ENCODE data around the gene ITGBL1. TPM values are rescaled to one million over a fixed set of nuclear protein-coding genes. Genes with fewer than 3 reads are reported as not detected.

ITGBL1 gene
- total and polyA plus RNA-seq, 2 of the 8 experiments (the other 6 are each of a cell fraction or from before 2014, with no cell fraction given) = not detected

DNA sequence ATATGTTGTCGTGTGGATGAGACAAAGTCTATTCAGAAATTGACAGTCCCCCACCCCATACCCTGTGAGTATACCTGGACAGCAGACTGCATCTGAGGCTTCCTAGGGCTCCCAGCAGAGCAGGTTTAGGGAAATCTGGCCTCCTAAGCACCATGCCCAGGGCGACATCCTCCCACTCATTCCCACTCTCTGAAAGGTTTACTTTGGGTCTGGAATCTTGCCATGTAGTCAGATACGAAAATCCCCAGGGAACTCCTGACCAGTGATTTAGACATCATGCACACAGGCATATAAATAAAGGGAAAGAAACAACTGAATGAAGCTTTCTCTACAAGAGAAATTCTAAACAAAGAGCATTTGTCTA lies 35.5 kb upstream of the ITGBL1 start:
- H3K23ac ChIP-seq (ENCODE audit: insufficient read length) = no peak overlapping the region
- no peak overlapping the region for H3K14ac ChIP-seq (ENCODE audit: insufficient read length)
- H3K4ac ChIP-seq (replicated peaks; ENCODE audit: insufficient read length, low read depth, low read length) = no peak overlapping the region
- H2AK5ac ChIP-seq (ENCODE audit: low read depth, low read length) = no peak overlapping the region
- no peak overlapping the region for H2AFZ ChIP-seq (ENCODE audit: low read length)
- H2BK20ac ChIP-seq (ENCODE audit: low read length) = no peak overlapping the region
- H3K9ac ChIP-seq (replicated peaks in 1 of 4; ENCODE audit: extremely low read depth in 1 of 4, low read depth in 3 of 4, low read length in 3 of 4) = no peak overlapping the region
- H4K20me1 ChIP-seq (replicated peaks in 1 of 2; ENCODE audit: control insufficient read depth in 1 of 2, insufficient read depth in 2 of 2, low read length in 2 of 2) = no peaks in the 10 kb centered on the region
- no peak overlapping the region for H2BK15ac ChIP-seq (ENCODE audit: low read length)
- H3K9me3 ChIP-seq (ENCODE audit: insufficient read depth in 2 of 2, low read depth in 1 of 2, low read length in 1 of 2) = no peaks in the 10 kb centered on the region
- no peaks in the 10 kb centered on the region for H3K79me2 ChIP-seq (ENCODE audit: control insufficient read depth in 1 of 2, insufficient read depth in 2 of 2, low read length in 2 of 2)
- H4K5ac ChIP-seq (ENCODE audit: insufficient read length, low read depth, low read length) = no peak overlapping the region
- no peak overlapping the region for H4K91ac ChIP-seq (replicated peaks; ENCODE audit: insufficient read length, low read length)
- peaks cover 8% of the 10 kb centered on the region; the same call in 1 of the 2 replicates for H3K23me2 ChIP-seq (ENCODE audit: low read depth, low read length)
- no peak for TF ChIP-seq SP4 (IDR thresholded peaks at IDR 0.05; ENCODE audit: low read length)
- TF ChIP-seq HDAC6 (IDR thresholded peaks at IDR 0.05; ENCODE audit: low read depth, low read length) = no peak
- TF ChIP-seq EP300 (IDR thresholded peaks at IDR 0.05; ENCODE audit: borderline replicate concordance in 1 of 2, low read depth in 2 of 2, low read length in 2 of 2) = no peak
- TF ChIP-seq SP1 (IDR thresholded peaks at IDR 0.05; ENCODE audit: low read depth, low read length) = no peak
- no peak for TF ChIP-seq ZNF274 (IDR thresholded peaks at IDR 0.05; ENCODE audit: borderline replicate concordance, extremely low read depth, low read length)
- TF ChIP-seq SIX5 (IDR thresholded peaks at IDR 0.05; ENCODE audit: low read depth, low read length) = no peak
- TF ChIP-seq RBBP5 (IDR thresholded peaks at IDR 0.05; ENCODE audit: borderline replicate concordance, low read depth, low read length) = no peak
- TF ChIP-seq FOSL1 (IDR thresholded peaks at IDR 0.05; ENCODE audit: insufficient read depth, low read depth, low read length) = no peak
- TF ChIP-seq KDM5A (IDR thresholded peaks at IDR 0.05; ENCODE audit: low read length) = no peak
- TF ChIP-seq GABPA (IDR thresholded peaks at IDR 0.05; ENCODE audit: borderline replicate concordance, insufficient read depth, low read length) = no peak
- TF ChIP-seq TAF1 (IDR thresholded peaks at IDR 0.05; ENCODE audit: low read depth, low read length) = no peak
- no peak for TF ChIP-seq JUND (IDR thresholded peaks at IDR 0.05; ENCODE audit: low read length)
- no peak for FAIRE-seq
- no peak overlapping the region for H2BK5ac ChIP-seq (ENCODE audit: low read depth, low read length)
- peaks cover 5 to 17% (median 16%) of the 10 kb centered on the region in 4 experiments for H3K27me3 ChIP-seq (replicated peaks in 1 of 4; ENCODE audit: control insufficient read depth in 3 of 4, extremely low read depth in 1 of 4, insufficient read depth in 3 of 4, low read length in 3 of 4)
- no peaks in the 10 kb centered on the region for H3K36me3 ChIP-seq (ENCODE audit: control insufficient read depth in 2 of 4, insufficient read depth in 4 of 4, low read length in 3 of 4)
- no peak for DNase-seq (ENCODE audit: low read depth in 1 of 2, low spot score in 2 of 2)
- peaks cover 0 to 5% (median 3%) of the 10 kb centered on the region in 4 experiments; a peak in 6 of 7 replicates for H3K4me1 ChIP-seq (replicated peaks in 1 of 4; ENCODE audit: control insufficient read depth in 3 of 4, insufficient read depth in 4 of 4, low read length in 3 of 4)
- H3K4me3 ChIP-seq (ENCODE audit: extremely low read depth in 1 of 4, insufficient read depth in 2 of 4, low read depth in 3 of 4, low read length in 4 of 4) = peak overlapping the region; percentile 51 to 74 (median 68); a peak in 7 of 8 replicates
- H4K8ac ChIP-seq (ENCODE audit: extremely low read depth, insufficient read depth, low read length) = no peak overlapping the region
- H3K18ac ChIP-seq (ENCODE audit: extremely low read depth, low read length) = no peak overlapping the region
- no peaks in the 10 kb centered on the region for H3K79me1 ChIP-seq (ENCODE audit: low read depth, low read length)
- CTCF ChIA-PET (ENCODE audit: partially characterized antibody) = interaction anchor here (2.0 kb wide), 1 partner anchor 11 kb away, joined by 6 read pairs; no protein-coding TSS in a partner anchor
- POLR2A ChIA-PET (ENCODE audit: partially characterized antibody) = no interaction called here
- no peak overlapping the region for H2BK120ac ChIP-seq (replicated peaks; ENCODE audit: low read depth, low read length)
- peak overlapping the region; percentile 85 to 87 for H3K4me2 ChIP-seq (ENCODE audit: insufficient read depth in 1 of 2, low read depth in 2 of 2, low read length in 2 of 2)
- H2BK12ac ChIP-seq (ENCODE audit: low read depth, low read length) = no peak overlapping the region
- no peak overlapping the region for H3K56ac ChIP-seq (replicated peaks; ENCODE audit: insufficient read length, low read depth, low read length)
- WGBS, 2 experiments (ENCODE audit: extremely low coverage in 1 of 2, insufficient coverage in 1 of 2, insufficient read length in 1 of 2, insufficient replicate concordance in 2 of 2, low coverage in 1 of 2, low lambda C conversion rate in 2 of 2, missing lambda C conversion rate in 1 of 2) = 50% methylated on average over 3 of the region's 3 CpGs; no CpG with 5 or more reads in 1 of the 2 experiments
- no peak overlapping the region for H3K27ac ChIP-seq (ENCODE audit: low read depth, low read length)
